IMR-90 (cell line): Measurements from ENCODE around the gene SH2D5.

Experiments
- BHLHE40 ChIP-seq: fragments of 150-350 bp; IDR thresholded peaks from 2 replicates; pipeline ENCODE4 v1.6.1; 2016; ENCODE audit warnings: mild to moderate bottlenecking, low read depth, low read length
- CEBPB ChIP-seq: IDR thresholded peaks from 2 replicates; pipeline ENCODE4 v1.6.1; 2012; ENCODE audit warnings: low read depth, low read length, improper control_type of control experiment
- MAFK ChIP-seq: IDR thresholded peaks from 2 replicates; pipeline ENCODE4 v1.6.1; 2012; ENCODE audit warnings: low read depth, low read length, improper control_type of control experiment
- MAZ ChIP-seq: IDR thresholded peaks from 2 replicates; pipeline ENCODE4 v1.6.1; 2012; ENCODE audit warnings: low read depth, mild to moderate bottlenecking, low read length, improper control_type of control experiment, moderate library complexity, borderline replicate concordance
- MXI1 ChIP-seq: IDR thresholded peaks from 2 replicates; pipeline ENCODE4 v1.6.1; 2012; ENCODE audit warnings: low read depth, mild to moderate bottlenecking, low read length, moderate library complexity, borderline replicate concordance
- POLR2A ChIP-seq: IDR thresholded peaks from 2 replicates; pipeline ENCODE4 v1.6.1; 2012; ENCODE audit warnings: mild to moderate bottlenecking, low read depth, low read length
- RAD21 ChIP-seq: IDR thresholded peaks from 2 replicates; pipeline ENCODE4 v1.6.1; 2012; ENCODE audit warnings: low read length, improper control_type of control experiment
- RCOR1 ChIP-seq: IDR thresholded peaks from 2 replicates; pipeline ENCODE4 v1.6.1; 2012; ENCODE audit warnings: mild to moderate bottlenecking, low read length, improper control_type of control experiment; ENCODE audit not compliant: insufficient replicate concordance
- RFX5 ChIP-seq: IDR thresholded peaks from 2 replicates; pipeline ENCODE4 v1.8.0; 2012; ENCODE audit warnings: low read depth, mild to moderate bottlenecking, low read length, moderate library complexity
- TF ChIP-seq, protein P1 (sequence below): conservative IDR thresholded peaks from 2 replicates; pipeline ENCODE4 v1.5.1; 2012; ENCODE audit warnings: mild to moderate bottlenecking, low read depth, low read length, improper control_type of control experiment
- TF ChIP-seq, protein P2 (sequence below): fragments of 150-350 bp; IDR thresholded peaks from 2 replicates; pipeline ENCODE4 v1.6.1; 2016; ENCODE audit warnings: low read depth, mild to moderate bottlenecking, low read length, moderate library complexity, borderline replicate concordance
- TF ChIP-seq, protein P3 (sequence below): fragments of 150-350 bp; IDR thresholded peaks from 2 replicates; pipeline ENCODE4 v1.6.1; 2017; ENCODE audit warnings: mild to moderate bottlenecking, antibody characterized with exemption, low read length, low read depth

DNA sequence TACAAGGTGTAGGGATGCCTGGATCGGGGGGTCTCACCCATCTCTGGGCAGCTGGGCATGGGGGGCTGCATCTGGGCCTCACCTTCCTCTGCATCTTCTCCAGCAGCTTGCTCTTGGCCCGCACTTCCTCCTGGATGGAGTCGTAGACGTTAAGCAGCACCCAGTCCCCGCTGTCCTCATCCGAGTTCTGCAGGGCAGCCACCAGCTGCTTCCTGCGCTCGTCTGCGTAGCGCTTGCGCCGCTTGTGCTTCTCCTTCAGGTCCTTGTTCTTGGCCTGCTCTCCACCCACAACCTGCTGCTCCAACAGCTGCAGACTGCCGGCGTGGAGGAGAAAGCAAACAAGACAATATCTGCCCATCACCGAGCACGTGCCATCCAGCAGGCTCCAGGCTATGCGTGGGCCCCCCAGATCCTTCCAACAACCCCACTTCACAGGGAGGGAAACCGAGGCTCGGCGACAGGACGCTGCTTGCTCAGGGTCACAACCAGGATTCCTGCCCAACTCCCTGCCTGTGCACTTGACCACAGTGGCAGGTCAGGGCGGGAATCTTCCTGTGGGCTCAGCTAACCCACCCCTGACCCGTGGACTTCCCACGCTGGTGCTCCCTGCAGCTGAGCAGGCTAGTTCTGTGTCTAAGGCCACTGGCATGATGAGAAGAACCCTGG lies 49.8 kb downstream of the SH2D5 start:
- TF ChIP-seq, protein P1, sequence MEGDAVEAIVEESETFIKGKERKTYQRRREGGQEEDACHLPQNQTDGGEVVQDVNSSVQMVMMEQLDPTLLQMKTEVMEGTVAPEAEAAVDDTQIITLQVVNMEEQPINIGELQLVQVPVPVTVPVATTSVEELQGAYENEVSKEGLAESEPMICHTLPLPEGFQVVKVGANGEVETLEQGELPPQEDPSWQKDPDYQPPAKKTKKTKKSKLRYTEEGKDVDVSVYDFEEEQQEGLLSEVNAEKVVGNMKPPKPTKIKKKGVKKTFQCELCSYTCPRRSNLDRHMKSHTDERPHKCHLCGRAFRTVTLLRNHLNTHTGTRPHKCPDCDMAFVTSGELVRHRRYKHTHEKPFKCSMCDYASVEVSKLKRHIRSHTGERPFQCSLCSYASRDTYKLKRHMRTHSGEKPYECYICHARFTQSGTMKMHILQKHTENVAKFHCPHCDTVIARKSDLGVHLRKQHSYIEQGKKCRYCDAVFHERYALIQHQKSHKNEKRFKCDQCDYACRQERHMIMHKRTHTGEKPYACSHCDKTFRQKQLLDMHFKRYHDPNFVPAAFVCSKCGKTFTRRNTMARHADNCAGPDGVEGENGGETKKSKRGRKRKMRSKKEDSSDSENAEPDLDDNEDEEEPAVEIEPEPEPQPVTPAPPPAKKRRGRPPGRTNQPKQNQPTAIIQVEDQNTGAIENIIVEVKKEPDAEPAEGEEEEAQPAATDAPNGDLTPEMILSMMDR: no peak
- TF ChIP-seq RFX5: no peak
- no peak for TF ChIP-seq POLR2A
- TF ChIP-seq, protein P2, sequence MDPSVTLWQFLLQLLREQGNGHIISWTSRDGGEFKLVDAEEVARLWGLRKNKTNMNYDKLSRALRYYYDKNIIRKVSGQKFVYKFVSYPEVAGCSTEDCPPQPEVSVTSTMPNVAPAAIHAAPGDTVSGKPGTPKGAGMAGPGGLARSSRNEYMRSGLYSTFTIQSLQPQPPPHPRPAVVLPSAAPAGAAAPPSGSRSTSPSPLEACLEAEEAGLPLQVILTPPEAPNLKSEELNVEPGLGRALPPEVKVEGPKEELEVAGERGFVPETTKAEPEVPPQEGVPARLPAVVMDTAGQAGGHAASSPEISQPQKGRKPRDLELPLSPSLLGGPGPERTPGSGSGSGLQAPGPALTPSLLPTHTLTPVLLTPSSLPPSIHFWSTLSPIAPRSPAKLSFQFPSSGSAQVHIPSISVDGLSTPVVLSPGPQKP: no peak
- TF ChIP-seq, protein P3, sequence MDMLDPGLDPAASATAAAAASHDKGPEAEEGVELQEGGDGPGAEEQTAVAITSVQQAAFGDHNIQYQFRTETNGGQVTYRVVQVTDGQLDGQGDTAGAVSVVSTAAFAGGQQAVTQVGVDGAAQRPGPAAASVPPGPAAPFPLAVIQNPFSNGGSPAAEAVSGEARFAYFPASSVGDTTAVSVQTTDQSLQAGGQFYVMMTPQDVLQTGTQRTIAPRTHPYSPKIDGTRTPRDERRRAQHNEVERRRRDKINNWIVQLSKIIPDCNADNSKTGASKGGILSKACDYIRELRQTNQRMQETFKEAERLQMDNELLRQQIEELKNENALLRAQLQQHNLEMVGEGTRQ: no peak
- no peak for TF ChIP-seq RAD21
- TF ChIP-seq BHLHE40: no peak
- no peak for TF ChIP-seq CEBPB
- TF ChIP-seq MAFK: no peak
- TF ChIP-seq MAZ: no peak
- no peak for TF ChIP-seq MXI1
- TF ChIP-seq RCOR1: no peak
